ENCODE results near the gene EFNA2. TPM values are rescaled to one million over a fixed set of nuclear protein-coding genes. Genes with fewer than 3 reads are reported as not detected.

Gene EFNA2
- polyA plus RNA-seq, 1 donor from 2014 or later, result 10.3 TPM

- no peaks in the 10 kb centered on the region for H3K27me3 ChIP-seq (ENCODE audit: insufficient read depth, low read depth, low read length)
- H3K4me3 ChIP-seq (ENCODE audit: low read length), result no peak overlapping the region
- H3K79me2 ChIP-seq (replicated peaks; ENCODE audit: insufficient read depth, low read length), result no peaks in the 10 kb centered on the region
- H3K9ac ChIP-seq (ENCODE audit: low read length), result no peak overlapping the region
- H3K27ac ChIP-seq (ENCODE audit: low read length), result no peak overlapping the region
- H4K20me1 ChIP-seq (ENCODE audit: insufficient read depth), result no peaks in the 10 kb centered on the region
- no peaks in the 10 kb centered on the region for H3K36me3 ChIP-seq (ENCODE audit: insufficient read depth, low read length)
- H3K9me3 ChIP-seq (ENCODE audit: low read length), result no peaks in the 10 kb centered on the region
- no peak overlapping the region for H3K4me2 ChIP-seq (ENCODE audit: low read length)
- TF ChIP-seq EZH2 (IDR thresholded peaks at IDR 0.05; ENCODE audit: borderline replicate concordance, insufficient read depth, low read length, poor library complexity, severe bottlenecking) (no peak), RAD21 (conservative IDR thresholded peaks at IDR 0.05) (no peak), EP300 (conservative IDR thresholded peaks at IDR 0.05; ENCODE audit: poor library complexity, severe bottlenecking) (no peak), CTCF (IDR thresholded peaks at IDR 0.05; ENCODE audit: poor library complexity, severe bottlenecking) (no peak)
- no peaks in the 10 kb centered on the region for H3K9me2 ChIP-seq (ENCODE audit: insufficient read depth, low read length)
- H3F3A ChIP-seq (ENCODE audit: insufficient read depth, low read length, poor library complexity, severe bottlenecking), result no peaks in the 10 kb centered on the region
- H2AFZ ChIP-seq (ENCODE audit: low read depth, low read length), result no peak overlapping the region
Observed at GRCh38 chr19:1340681-1341469, 55.2 kb downstream of the EFNA2 start.

GRCh38 chr19:1343041-1343440, 57.4 kb downstream of the EFNA2 start:
- no peaks in the 10 kb centered on the region for H3K27me3 ChIP-seq (ENCODE audit: insufficient read depth, low read depth, low read length)
- TF ChIP-seq MXI1 (conservative IDR thresholded peaks at IDR 0.05; ENCODE audit: poor library complexity, severe bottlenecking), result no peak
- no peak for TF ChIP-seq EZH2 (IDR thresholded peaks at IDR 0.05; ENCODE audit: borderline replicate concordance, insufficient read depth, low read length, poor library complexity, severe bottlenecking)
- no peak for TF ChIP-seq CTCF (IDR thresholded peaks at IDR 0.05; ENCODE audit: poor library complexity, severe bottlenecking)
- TF ChIP-seq RAD21 (conservative IDR thresholded peaks at IDR 0.05), result no peak
- no peak for TF ChIP-seq SMC3 (conservative IDR thresholded peaks at IDR 0.05; ENCODE audit: poor library complexity)
- no peak for TF ChIP-seq TAF1 (IDR thresholded peaks at IDR 0.05; ENCODE audit: low read depth)
- TF ChIP-seq REST (IDR thresholded peaks at IDR 0.05; ENCODE audit: borderline replicate concordance), result no peak
- no peak for TF ChIP-seq POLR2AphosphoS5 (IDR thresholded peaks at IDR 0.05)
- TF ChIP-seq EP300 (conservative IDR thresholded peaks at IDR 0.05; ENCODE audit: poor library complexity, severe bottlenecking), result no peak
- H3F3A ChIP-seq (ENCODE audit: insufficient read depth, low read length, poor library complexity, severe bottlenecking), result no peaks in the 10 kb centered on the region
- no peak overlapping the region for H3K27ac ChIP-seq (ENCODE audit: low read length)
- no peaks in the 10 kb centered on the region for H3K9me3 ChIP-seq (ENCODE audit: low read length)
- no peaks in the 10 kb centered on the region for H3K9me2 ChIP-seq (ENCODE audit: insufficient read depth, low read length)
- H3K4me2 ChIP-seq (ENCODE audit: low read length), result no peak overlapping the region
- no peaks in the 10 kb centered on the region for H3K79me2 ChIP-seq (replicated peaks; ENCODE audit: insufficient read depth, low read length)
- H3K9ac ChIP-seq (ENCODE audit: low read length), result no peak overlapping the region
- no peak overlapping the region for H2AFZ ChIP-seq (ENCODE audit: low read depth, low read length)
- H3K36me3 ChIP-seq (ENCODE audit: insufficient read depth, low read length), result no peaks in the 10 kb centered on the region
- no peak overlapping the region for H3K4me3 ChIP-seq (ENCODE audit: low read length)
- H4K20me1 ChIP-seq (ENCODE audit: insufficient read depth), result no peaks in the 10 kb centered on the region
